Activated CD8-positive, alpha-beta memory T cell treated with anti-CD3 and anti-CD28 coated beads for 36 hours (primary cell): ENCODE data around the gene NTM. TPM values are rescaled to one million over a fixed set of nuclear protein-coding genes. Genes with fewer than 3 reads are reported as not detected.
"Not testable (repeated sequence)": the region's sequence is repeated elsewhere in the genome, so short reads cannot be mapped to it uniquely, and the experiment has no call there.

ENCODE experiments used
- CTCF ChIA-PET: fragments of 350-600 bp; sonication (Branson Sonifier 250); formaldehyde crosslinking; loops from one replicate; lab custom pipeline; 2021; ENCODE audit warnings: antibody characterized with exemption; lab: Charles Lee
- POLR2A ChIA-PET: fragments of 350-600 bp; sonication (Branson Sonifier 250); formaldehyde crosslinking; loops from one replicate; lab custom pipeline; 2021; ENCODE audit warnings: antibody characterized with exemption; lab: Charles Lee
- total RNA-seq, 2 experiments: library from RNA; stranded (reverse); gene quantifications; one replicate each; pipeline ENCODE4 v1.2.3, GENCODE V29; 2021

The NTM gene
- total RNA-seq, 2 experiments from 2014 or later: not detected

GRCh38 chr11:131483453-131483852 lies 113.0 kb downstream of the NTM start:
- ChIA-PET POLR2A (no interaction called here), CTCF (no interaction called here)

- POLR2A ChIA-PET: no interaction called here
- CTCF ChIA-PET: no interaction called here
These were observed 113.5 kb downstream of the NTM start for GRCh38 chr11:131483877-131484276.

- ChIA-PET POLR2A (no interaction called here), CTCF (no interaction called here)
These were observed 115.7 kb downstream of the NTM start for GRCh38 chr11:131486100-131486499.

- CTCF ChIA-PET: no interaction called here
- POLR2A ChIA-PET: no interaction called here
These were observed 116.7 kb downstream of the NTM start for GRCh38 chr11:131486937-131487635.

GRCh38 chr11:131488238-131488637 lies 117.8 kb downstream of the NTM start:
- ChIA-PET POLR2A (no interaction called here), CTCF (no interaction called here)

GRCh38 chr11:131491503-131491902 lies 121.1 kb downstream of the NTM start:
- ChIA-PET CTCF (no interaction called here), POLR2A (no interaction called here)

GRCh38 chr11:131495423-131495822 lies 125.0 kb downstream of the NTM start:
- ChIA-PET CTCF (no interaction called here), POLR2A (no interaction called here)

GRCh38 chr11:131497686-131498085 lies 127.3 kb downstream of the NTM start:
- CTCF ChIA-PET, POLR2A ChIA-PET: not testable (repeated sequence)

- POLR2A ChIA-PET: no interaction called here
- CTCF ChIA-PET: no interaction called here
These were observed 128.3 kb downstream of the NTM start for GRCh38 chr11:131498631-131499160.

- POLR2A ChIA-PET: no interaction called here
- CTCF ChIA-PET: no interaction called here
These were observed 128.8 kb downstream of the NTM start for GRCh38 chr11:131499199-131499598.

GRCh38 chr11:131503017-131503416 lies 132.6 kb downstream of the NTM start:
- POLR2A ChIA-PET: no interaction called here
- CTCF ChIA-PET: no interaction called here

- ChIA-PET CTCF (no interaction called here), POLR2A (no interaction called here)
These were observed 134.0 kb downstream of the NTM start for GRCh38 chr11:131504199-131504949.

- ChIA-PET POLR2A (no interaction called here), CTCF (no interaction called here)
These were observed 135.9 kb downstream of the NTM start for GRCh38 chr11:131506348-131506747.

- CTCF ChIA-PET: no interaction called here
- POLR2A ChIA-PET: no interaction called here
These were observed 140.2 kb downstream of the NTM start for GRCh38 chr11:131510662-131511061.

GRCh38 chr11:131511794-131512193 lies 141.4 kb downstream of the NTM start:
- ChIA-PET POLR2A (no interaction called here), CTCF (no interaction called here)

GRCh38 chr11:131512228-131512627 lies 141.8 kb downstream of the NTM start:
- POLR2A ChIA-PET: no interaction called here
- CTCF ChIA-PET: no interaction called here

GRCh38 chr11:131514062-131514461 lies 143.6 kb downstream of the NTM start:
- POLR2A ChIA-PET: no interaction called here
- CTCF ChIA-PET: no interaction called here

- POLR2A ChIA-PET: no interaction called here
- CTCF ChIA-PET: no interaction called here
These were observed 148.0 kb downstream of the NTM start for GRCh38 chr11:131518305-131518838.

GRCh38 chr11:131522851-131523250 lies 152.4 kb downstream of the NTM start:
- ChIA-PET CTCF (no interaction called here), POLR2A (no interaction called here)

GRCh38 chr11:131530407-131530806 lies 160.0 kb downstream of the NTM start:
- POLR2A ChIA-PET: no interaction called here
- CTCF ChIA-PET: no interaction called here

- POLR2A ChIA-PET: no interaction called here
- CTCF ChIA-PET: no interaction called here
These were observed 162.7 kb downstream of the NTM start for GRCh38 chr11:131533149-131533548.
